Kidney epithelial cell (primary cell): Measurements from ENCODE around the gene CNKSR1. TPM values are rescaled to one million over a fixed set of nuclear protein-coding genes. Genes with fewer than 3 reads are reported as not detected.

Experiments
- DNase-seq: peaks from one replicate; pipeline ENCODE4 v3.0.0-alpha.2; 2010; ENCODE audit warnings: low read depth
- H3K27me3 ChIP-seq: 2 replicates; pipeline ENCODE4 v1.6.0; 2011; ENCODE audit warnings: low read length; ENCODE audit not compliant: control insufficient read depth, insufficient read depth
- H3K36me3 ChIP-seq: 2 replicates; pipeline ENCODE4 v1.5.1; 2011; ENCODE audit warnings: low read length; ENCODE audit not compliant: control insufficient read depth, insufficient read depth
- H3K4me3 ChIP-seq: 2 replicates; pipeline ENCODE4 v1.5.1; 2011; ENCODE audit warnings: low read depth, mild to moderate bottlenecking, control low read depth, low read length
- total RNA-seq: library from RNA; depleted of rRNA; stranded (reverse); fragments of >200 nt; gene quantifications from 2 replicates; pipeline ENCODE4 v1.2.3, GENCODE V29; 2015
- TF ChIP-seq, protein P1 (sequence below): IDR thresholded peaks from 2 replicates; pipeline ENCODE4 v1.5.1; 2011; ENCODE audit warnings: mild to moderate bottlenecking, moderate library complexity, low read length, control low read depth, inconsistent platforms; ENCODE audit not compliant: insufficient read depth, poor library complexity, severe bottlenecking

Gene CNKSR1
- total RNA-seq, 1 donor from 2014 or later = 15.2 TPM

DNA sequence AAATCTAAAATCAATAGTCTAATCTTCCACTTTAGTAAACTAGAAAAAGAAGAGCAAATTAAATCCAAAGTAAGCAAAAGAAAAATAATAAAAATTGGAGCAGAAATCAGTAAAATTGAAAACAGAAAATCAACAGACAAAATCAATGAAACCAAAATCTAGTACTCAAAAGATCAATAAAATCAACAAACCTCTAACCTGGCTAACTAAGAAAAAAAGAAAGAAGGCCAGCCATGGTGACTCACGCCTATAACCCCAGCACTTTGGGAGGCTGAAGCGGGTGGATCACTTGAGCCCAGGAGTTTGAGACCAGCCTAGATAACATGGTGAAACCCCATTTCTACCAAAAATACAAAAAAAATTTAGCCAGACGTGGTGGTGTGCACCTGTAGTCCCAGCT, 42.8 kb upstream of the CNKSR1 start:
- TF ChIP-seq, protein P1, sequence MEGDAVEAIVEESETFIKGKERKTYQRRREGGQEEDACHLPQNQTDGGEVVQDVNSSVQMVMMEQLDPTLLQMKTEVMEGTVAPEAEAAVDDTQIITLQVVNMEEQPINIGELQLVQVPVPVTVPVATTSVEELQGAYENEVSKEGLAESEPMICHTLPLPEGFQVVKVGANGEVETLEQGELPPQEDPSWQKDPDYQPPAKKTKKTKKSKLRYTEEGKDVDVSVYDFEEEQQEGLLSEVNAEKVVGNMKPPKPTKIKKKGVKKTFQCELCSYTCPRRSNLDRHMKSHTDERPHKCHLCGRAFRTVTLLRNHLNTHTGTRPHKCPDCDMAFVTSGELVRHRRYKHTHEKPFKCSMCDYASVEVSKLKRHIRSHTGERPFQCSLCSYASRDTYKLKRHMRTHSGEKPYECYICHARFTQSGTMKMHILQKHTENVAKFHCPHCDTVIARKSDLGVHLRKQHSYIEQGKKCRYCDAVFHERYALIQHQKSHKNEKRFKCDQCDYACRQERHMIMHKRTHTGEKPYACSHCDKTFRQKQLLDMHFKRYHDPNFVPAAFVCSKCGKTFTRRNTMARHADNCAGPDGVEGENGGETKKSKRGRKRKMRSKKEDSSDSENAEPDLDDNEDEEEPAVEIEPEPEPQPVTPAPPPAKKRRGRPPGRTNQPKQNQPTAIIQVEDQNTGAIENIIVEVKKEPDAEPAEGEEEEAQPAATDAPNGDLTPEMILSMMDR = no peak
- DNase-seq = no peak
- no peaks in the 10 kb centered on the region for H3K36me3 ChIP-seq
- H3K27me3 ChIP-seq = no peaks in the 10 kb centered on the region
- H3K4me3 ChIP-seq = no peak overlapping the region

DNA sequence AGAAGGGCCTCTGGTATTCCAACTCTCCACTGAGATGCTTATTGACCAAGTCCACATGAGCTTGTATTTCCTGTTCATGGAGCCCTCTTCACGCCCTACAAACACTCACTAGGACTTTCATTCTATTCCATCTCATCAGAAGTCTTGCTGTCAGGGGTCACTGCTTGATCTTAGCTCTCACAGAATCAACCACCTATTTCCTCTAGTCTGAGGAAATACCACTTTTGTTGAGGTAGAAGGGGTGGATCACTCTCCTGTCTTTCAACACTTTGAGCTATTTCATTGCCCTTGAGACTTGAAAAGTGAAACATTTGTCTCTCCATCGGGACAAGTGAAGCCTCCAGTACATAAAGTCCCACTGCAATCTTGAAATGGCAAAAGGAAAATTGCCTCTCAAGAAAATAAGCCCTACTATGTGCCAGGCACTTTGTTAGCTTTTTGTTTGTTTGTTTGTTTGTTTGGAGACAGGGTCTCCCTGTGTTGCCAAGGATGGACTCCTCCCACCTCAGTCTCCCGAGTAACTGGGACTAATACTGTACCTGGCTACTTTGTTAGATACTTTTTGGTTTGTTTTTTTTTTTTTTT, 38.2 kb upstream of the CNKSR1 start:
- DNase-seq = no peak
- Histone ChIP-seq H3K4me3 (no peak overlapping the region), H3K27me3 (no peaks in the 10 kb centered on the region), H3K36me3 (no peaks in the 10 kb centered on the region)
- TF ChIP-seq, protein P1 = no peak

GRCh38 chr1:26142159-26142558, 35.1 kb upstream of the CNKSR1 start:
- no peaks in the 10 kb centered on the region for H3K36me3 ChIP-seq
- TF ChIP-seq, protein P1 = no peak
- DNase-seq = no peak
- peaks cover 2% of the 10 kb centered on the region for H3K27me3 ChIP-seq
- H3K4me3 ChIP-seq = no peak overlapping the region

DNA sequence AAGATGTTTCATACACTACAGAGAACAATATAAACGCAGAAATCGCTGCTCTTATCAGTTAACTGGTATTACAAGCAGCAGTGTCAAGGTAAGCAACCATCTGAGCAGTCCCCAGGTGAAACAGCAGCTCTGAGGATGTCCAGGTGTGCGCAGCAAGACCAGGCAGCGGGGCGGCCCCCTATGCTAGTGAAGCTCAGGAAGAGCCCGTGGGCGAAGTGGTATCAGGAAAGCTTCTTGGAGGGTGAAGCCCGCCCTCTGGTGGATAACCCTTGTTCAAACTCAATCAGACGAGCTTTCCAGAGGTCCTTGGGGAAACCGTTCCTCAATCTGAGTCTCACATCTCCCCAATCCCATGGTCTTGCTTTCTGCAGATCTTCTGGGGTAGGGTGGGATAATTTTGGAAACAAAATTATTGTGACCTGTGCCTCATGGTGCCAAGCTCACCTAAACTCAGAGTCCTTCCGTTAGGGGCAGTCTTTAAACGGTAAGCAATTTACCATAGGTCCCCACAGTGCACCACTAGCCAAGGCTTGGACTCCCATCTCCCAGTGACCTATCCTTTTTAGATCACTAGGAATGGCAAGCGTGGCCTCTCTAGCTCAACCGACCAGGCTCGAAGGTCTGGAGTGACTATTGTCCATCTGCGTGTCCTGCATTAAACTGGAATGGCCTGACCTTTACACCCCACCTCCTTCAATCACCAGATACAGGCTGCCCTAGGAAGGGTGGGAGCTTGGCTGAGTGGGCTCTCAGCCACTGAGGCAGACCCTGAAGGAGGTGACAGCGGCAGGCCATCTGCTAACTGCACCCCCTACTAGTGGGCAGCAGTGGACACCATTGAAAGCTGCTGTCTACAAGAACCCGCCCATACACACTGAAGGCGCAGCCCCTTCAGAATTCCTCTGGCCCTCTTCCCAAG, 32.0 kb upstream of the CNKSR1 start:
- DNase-seq = no peak
- Histone ChIP-seq H3K27me3 (peaks cover 2% of the 10 kb centered on the region), H3K4me3 (no peak overlapping the region), H3K36me3 (no peaks in the 10 kb centered on the region)
- TF ChIP-seq, protein P1 = peak; percentile 70

- peaks cover 5% of the 10 kb centered on the region for H3K27me3 ChIP-seq
- no peak for DNase-seq
- H3K36me3 ChIP-seq = no peaks in the 10 kb centered on the region
- TF ChIP-seq, protein P1 = no peak
- no peak overlapping the region for H3K4me3 ChIP-seq
Observed at GRCh38 chr1:26145960-26146294, 31.4 kb upstream of the CNKSR1 start.
